Measurements from ENCODE around the gene HKDC1. TPM values are rescaled to one million over a fixed set of nuclear protein-coding genes. Genes with fewer than 3 reads are reported as not detected.

HKDC1 gene
- polyA plus RNA-seq, 1 donor from 2014 or later = 0.07 TPM

DNA sequence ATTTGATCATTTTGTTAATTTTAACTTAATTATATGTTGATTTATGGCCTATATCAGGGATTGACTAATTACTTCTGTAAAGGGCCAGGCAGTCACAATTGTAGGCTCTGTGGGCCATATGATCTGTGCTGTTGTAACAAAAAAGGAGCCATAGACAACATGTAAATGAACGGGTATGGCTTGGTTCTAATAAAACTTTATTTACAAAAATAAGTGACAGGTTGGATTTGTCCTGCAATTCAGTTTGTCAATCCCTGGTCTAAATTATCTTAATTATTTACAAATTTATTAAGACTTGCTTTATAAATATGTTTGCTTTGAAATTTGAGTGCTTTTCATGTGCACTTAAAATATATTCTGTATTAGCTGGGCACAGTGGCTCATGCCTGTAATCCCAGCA is 55.3 kb downstream of the HKDC1 start:
- no peaks in the 10 kb centered on the region for H3K27me3 ChIP-seq (ENCODE audit: insufficient read depth, low read depth, low read length)
- H3K9me3 ChIP-seq (ENCODE audit: low read length) = no peaks in the 10 kb centered on the region
- no peaks in the 10 kb centered on the region for H3K9me2 ChIP-seq (ENCODE audit: insufficient read depth, low read length)
- H3K27ac ChIP-seq (ENCODE audit: low read length) = no peak overlapping the region
- TF ChIP-seq MXI1 (conservative IDR thresholded peaks at IDR 0.05; ENCODE audit: poor library complexity, severe bottlenecking) = no peak
- TF ChIP-seq TAF1 (IDR thresholded peaks at IDR 0.05; ENCODE audit: low read depth) = no peak
- no peak for TF ChIP-seq REST (IDR thresholded peaks at IDR 0.05; ENCODE audit: borderline replicate concordance)
- no peak for TF ChIP-seq EP300 (conservative IDR thresholded peaks at IDR 0.05; ENCODE audit: poor library complexity, severe bottlenecking)
- TF ChIP-seq SMC3 (conservative IDR thresholded peaks at IDR 0.05; ENCODE audit: poor library complexity) = no peak
- no peak for TF ChIP-seq POLR2AphosphoS5 (IDR thresholded peaks at IDR 0.05)
- TF ChIP-seq EZH2 (IDR thresholded peaks at IDR 0.05; ENCODE audit: borderline replicate concordance, insufficient read depth, low read length, poor library complexity, severe bottlenecking) = no peak
- TF ChIP-seq, protein P1, sequence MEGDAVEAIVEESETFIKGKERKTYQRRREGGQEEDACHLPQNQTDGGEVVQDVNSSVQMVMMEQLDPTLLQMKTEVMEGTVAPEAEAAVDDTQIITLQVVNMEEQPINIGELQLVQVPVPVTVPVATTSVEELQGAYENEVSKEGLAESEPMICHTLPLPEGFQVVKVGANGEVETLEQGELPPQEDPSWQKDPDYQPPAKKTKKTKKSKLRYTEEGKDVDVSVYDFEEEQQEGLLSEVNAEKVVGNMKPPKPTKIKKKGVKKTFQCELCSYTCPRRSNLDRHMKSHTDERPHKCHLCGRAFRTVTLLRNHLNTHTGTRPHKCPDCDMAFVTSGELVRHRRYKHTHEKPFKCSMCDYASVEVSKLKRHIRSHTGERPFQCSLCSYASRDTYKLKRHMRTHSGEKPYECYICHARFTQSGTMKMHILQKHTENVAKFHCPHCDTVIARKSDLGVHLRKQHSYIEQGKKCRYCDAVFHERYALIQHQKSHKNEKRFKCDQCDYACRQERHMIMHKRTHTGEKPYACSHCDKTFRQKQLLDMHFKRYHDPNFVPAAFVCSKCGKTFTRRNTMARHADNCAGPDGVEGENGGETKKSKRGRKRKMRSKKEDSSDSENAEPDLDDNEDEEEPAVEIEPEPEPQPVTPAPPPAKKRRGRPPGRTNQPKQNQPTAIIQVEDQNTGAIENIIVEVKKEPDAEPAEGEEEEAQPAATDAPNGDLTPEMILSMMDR (IDR thresholded peaks at IDR 0.05; ENCODE audit: poor library complexity, severe bottlenecking) = no peak
- no peak for TF ChIP-seq RAD21 (conservative IDR thresholded peaks at IDR 0.05)
- H4K20me1 ChIP-seq (ENCODE audit: insufficient read depth) = no peaks in the 10 kb centered on the region
- no peak overlapping the region for H3K9ac ChIP-seq (ENCODE audit: low read length)
- no peak overlapping the region for H3K4me3 ChIP-seq (ENCODE audit: low read length)
- no peaks in the 10 kb centered on the region for H3F3A ChIP-seq (ENCODE audit: insufficient read depth, low read length, poor library complexity, severe bottlenecking)
- H3K79me2 ChIP-seq (replicated peaks; ENCODE audit: insufficient read depth, low read length) = no peaks in the 10 kb centered on the region
- no peaks in the 10 kb centered on the region for H3K36me3 ChIP-seq (ENCODE audit: insufficient read depth, low read length)
- no peak overlapping the region for H3K4me2 ChIP-seq (ENCODE audit: low read length)
- no peak overlapping the region for H2AFZ ChIP-seq (ENCODE audit: low read depth, low read length)

DNA sequence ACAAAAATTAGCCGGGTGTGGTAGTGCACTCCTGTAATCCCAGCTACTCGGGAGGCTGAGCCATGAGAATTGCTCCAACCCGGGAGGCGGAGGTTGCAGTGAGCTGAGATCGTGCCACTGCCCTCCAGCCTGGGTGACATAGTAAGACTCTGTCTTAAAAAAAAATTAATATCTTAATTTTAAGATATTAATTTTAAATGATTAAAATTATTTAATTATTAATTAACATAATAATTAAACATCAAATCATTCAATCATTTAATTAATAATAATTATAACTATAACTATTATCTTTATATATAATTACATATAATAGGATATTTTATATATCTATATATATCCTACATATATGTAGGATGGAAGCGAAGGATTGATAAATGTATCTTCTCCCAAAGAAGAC is 56.4 kb downstream of the HKDC1 start:
- Histone ChIP-seq H3K4me3 (ENCODE audit: low read length) (no peak overlapping the region), H3K79me2 (replicated peaks; ENCODE audit: insufficient read depth, low read length) (no peaks in the 10 kb centered on the region), H3K27ac (ENCODE audit: low read length) (no peak overlapping the region), H3K27me3 (ENCODE audit: insufficient read depth, low read depth, low read length) (no peaks in the 10 kb centered on the region), H3K9ac (ENCODE audit: low read length) (no peak overlapping the region), H3F3A (ENCODE audit: insufficient read depth, low read length, poor library complexity, severe bottlenecking) (no peaks in the 10 kb centered on the region), H3K4me2 (ENCODE audit: low read length) (no peak overlapping the region), H3K36me3 (ENCODE audit: insufficient read depth, low read length) (no peaks in the 10 kb centered on the region), H4K20me1 (ENCODE audit: insufficient read depth) (no peaks in the 10 kb centered on the region), H2AFZ (ENCODE audit: low read depth, low read length) (no peak overlapping the region), H3K9me3 (ENCODE audit: low read length) (no peaks in the 10 kb centered on the region), H3K9me2 (ENCODE audit: insufficient read depth, low read length) (no peaks in the 10 kb centered on the region)
- no peak for TF ChIP-seq EP300 (conservative IDR thresholded peaks at IDR 0.05; ENCODE audit: poor library complexity, severe bottlenecking)
- TF ChIP-seq TAF1 (IDR thresholded peaks at IDR 0.05; ENCODE audit: low read depth) = no peak
- no peak for TF ChIP-seq REST (IDR thresholded peaks at IDR 0.05; ENCODE audit: borderline replicate concordance)
- no peak for TF ChIP-seq SMC3 (conservative IDR thresholded peaks at IDR 0.05; ENCODE audit: poor library complexity)
- TF ChIP-seq EZH2 (IDR thresholded peaks at IDR 0.05; ENCODE audit: borderline replicate concordance, insufficient read depth, low read length, poor library complexity, severe bottlenecking) = no peak
- TF ChIP-seq, protein P1 (IDR thresholded peaks at IDR 0.05; ENCODE audit: poor library complexity, severe bottlenecking) = no peak
- no peak for TF ChIP-seq RAD21 (conservative IDR thresholded peaks at IDR 0.05)
